Fibroblast of skin of right quadriceps (primary cell): ENCODE measurements around the gene EPOP.

Experiments used
- DNase-seq: peaks from one replicate; pipeline ENCODE4 v3.0.0-alpha.2; 2013

Gene EPOP

GRCh38 chr17:38705523-38705802 is 30.7 kb upstream of the EPOP start:
- no peak for DNase-seq

DNA sequence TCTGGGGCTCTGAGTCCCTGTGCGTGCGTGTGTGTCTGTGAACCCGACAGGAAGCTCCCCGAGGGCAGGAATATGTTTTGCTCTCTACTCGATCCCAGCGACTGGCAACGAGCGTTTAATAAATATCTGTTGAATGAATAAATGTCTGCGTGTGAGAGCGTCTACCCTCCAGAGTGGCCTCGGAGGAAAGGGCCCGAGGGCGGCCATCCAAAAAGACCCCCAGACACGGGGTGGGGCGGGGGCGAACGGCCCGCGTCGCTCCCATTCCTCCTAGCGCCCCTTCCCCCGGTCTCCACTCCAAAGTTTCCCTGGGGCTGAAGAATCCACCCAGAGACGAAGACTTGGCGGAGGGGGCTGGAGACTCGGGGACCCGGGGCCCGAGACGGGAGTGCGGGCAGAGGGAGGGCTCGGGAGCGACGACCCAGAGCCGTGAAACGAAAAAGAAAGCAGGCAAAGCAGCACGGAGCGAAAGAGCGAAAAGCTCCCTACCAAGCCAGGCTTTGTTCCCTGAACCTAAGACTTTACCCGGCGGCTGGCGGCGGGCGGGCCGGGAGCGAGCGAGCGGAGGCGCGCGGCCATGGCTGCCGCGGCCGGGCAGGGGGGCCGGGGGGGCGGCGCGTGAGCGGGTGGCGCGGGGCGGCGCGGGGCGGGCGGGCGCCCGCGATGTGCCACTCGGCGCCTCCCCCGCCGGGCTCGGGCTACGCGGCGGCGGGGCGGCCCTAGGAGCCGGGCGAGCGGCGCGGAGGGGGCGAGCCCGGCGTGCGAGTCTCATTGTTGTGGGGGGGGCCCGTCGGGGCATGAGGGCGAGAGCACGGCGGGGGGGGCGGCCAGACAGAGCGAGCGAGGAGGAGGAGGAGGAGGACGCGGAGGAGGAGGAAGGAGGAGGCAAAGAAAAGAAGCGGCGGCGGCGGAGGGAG is 30.1 kb upstream of the EPOP start, which contains the start of gene MLLT6:
Gene MLLT6 (plus strand): TSS at position 668 of the 917 bp plus-strand sequence. CDS start 360 bp downstream, outside the sequence.
- peak; percentile 78 for DNase-seq

DNA sequence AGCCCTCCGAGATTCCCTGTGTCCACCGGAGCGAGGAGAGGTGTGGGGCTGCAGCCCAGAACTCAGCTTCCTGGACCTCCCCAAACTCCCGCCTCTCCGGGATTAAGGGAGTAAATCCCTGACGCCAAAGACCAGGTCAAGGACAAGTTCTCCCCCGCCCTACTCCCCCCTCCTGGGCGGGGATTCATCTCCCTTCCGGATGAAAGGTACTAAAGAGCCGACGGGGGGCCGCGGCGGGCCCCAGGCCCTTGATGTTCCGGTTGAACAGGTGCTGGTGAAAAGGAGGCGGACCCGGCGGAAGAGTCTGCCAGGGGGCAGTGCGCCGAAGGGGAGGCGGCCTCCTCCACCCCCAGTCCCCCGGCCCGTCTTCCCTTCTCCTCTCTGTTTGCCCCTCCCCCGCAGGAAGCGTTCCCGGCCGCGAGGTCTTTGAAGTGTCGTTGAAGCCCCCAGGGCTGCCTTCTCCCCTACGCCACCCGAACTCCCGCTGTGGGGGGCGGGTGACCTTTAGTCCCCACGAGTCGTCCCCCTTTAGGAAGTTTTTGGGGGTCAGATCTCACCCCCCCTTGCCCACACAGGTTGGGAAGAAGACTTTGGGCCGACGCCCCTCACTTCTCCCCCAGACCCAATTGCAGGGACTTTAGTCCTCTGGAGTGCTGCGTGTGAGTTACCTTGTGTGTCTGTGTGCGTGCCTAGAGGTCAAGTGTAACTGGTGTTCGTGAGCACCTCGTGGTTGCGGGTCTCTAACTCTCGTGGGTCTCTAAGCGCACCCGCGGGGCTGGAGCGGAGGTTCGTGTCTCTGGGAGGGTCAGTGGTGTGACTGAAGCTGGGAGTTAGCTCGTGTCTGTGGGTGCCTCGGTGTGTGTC is 29.2 kb upstream of the EPOP start:
- DNase-seq, result no peak

GRCh38 chr17:38702916-38703741 is 28.4 kb upstream of the EPOP start:
- DNase-seq, result no peak

- DNase-seq, result peak; percentile 88
Observed at GRCh38 chr17:38702166-38702915, 27.6 kb upstream of the EPOP start.

- DNase-seq, result no peak
Observed at GRCh38 chr17:38701504-38702165, 26.9 kb upstream of the EPOP start.

DNA sequence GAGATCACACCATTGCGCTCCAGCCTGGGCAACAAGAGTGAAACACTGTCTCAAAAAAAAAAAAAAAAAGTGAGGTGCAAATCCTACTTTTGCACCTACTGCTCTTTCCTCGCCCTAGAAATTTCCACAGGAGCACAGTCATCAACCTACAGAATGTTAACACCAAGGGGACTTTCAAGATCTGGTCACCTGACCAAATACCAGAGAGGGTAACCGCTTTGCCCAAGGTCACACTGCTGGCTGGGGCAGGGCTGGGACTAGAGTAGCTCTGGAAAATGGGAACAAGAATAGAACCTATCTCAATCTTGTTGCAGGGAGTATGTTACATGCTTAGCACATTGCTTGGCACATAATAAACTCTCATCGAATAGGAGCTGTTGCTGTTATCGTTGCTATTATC is 24.0 kb upstream of the EPOP start:
- DNase-seq, result no peak

GRCh38 chr17:38697061-38697820 is 22.5 kb upstream of the EPOP start:
- DNase-seq, result no peak

DNA sequence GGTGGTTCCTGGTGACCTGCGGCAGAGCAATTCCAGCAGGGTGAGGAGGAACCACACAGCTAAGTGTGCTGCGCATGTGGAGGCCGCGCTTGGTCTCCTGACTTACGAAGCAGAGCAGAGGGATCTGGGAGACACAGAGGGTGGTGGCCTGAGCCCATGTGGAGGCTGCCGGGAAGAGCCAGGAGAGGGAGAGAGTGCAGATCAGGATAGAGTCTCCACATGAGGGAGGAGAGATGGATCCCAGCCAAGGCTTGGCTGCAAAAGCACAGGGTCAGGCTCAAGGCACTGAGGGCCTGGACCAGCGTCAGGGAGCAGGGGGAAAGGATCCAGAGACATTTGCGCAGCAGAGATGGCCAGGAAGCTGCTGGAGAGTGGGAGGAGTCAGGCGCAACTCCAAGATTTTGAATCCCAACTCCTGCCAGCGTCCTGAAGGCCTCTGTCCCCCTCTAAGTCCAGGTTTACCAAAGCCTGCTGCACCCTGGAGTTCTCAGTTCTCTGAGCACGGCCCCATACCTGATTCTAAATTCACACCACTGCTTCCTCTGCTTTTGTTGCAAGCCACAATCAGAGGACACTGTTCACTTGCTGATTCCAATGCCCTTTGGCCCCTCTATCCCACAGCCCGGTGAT is 19.1 kb upstream of the EPOP start:
- DNase-seq, result peak; percentile 34

- DNase-seq, result no peak
Observed at GRCh38 chr17:38691154-38691553, 16.4 kb upstream of the EPOP start.

- DNase-seq, result no peak
Observed at GRCh38 chr17:38690386-38690785, 15.6 kb upstream of the EPOP start.

DNA sequence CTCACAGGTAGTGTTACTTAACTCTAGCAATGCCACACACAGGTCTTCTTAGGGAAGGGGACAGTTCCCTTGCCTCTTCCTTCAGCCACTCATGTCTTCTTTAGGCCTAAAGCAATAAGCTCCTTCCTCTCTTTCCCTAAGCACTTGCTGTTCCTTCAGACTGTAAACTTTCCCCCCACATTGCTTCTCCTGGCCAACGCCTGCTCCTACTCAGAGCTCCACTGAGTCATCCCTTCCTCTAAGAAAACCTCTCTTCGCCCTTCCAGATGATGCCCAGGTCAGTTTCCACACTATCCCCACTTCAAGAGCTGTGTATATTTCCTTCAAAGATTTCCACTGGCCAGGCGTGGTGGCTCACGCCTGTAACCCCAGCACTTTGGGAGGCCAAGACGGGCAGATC is 12.5 kb upstream of the EPOP start:
- DNase-seq, result no peak

DNA sequence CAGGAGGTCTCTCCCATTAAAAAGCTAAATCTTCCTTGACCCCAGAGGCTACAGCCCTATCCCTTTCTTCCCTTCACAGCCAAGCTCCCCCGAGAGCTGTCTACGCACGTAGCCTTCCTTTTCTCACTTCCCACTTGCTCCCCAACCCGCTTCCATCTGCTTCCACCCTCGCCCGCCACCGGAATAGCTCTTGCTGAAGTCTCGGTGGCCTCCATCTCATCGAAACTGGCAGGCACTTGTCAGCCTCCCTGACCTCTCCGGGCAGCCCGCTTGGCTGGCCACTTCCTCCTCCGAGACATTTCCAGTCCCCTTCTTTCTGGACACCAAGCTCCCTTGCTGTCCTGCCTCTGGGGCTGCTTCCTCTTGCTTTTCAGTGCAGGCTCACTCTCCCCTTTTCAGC is 10.7 kb upstream of the EPOP start:
- no peak for DNase-seq

DNA sequence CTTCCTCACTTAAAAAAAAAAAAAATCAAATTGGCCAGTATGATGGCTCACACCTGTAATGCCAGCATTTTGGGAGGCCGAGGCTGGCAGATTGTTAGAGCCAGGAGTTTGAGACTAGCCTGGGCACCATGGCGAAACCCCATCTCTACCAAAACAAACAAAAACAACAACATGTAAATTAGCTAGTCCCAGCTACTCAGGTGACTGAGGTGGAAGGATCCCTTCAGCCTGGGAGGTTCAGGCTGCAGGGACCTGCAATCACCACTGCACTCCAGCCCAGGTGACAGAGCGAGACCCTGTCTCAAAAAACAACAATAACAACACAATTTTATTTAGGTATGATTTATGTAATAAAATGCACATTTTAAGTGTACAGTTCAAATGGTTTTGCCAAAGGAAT is 6.3 kb upstream of the EPOP start:
- no peak for DNase-seq

- no peak for DNase-seq
Observed at GRCh38 chr17:38677819-38678218, 3.1 kb upstream of the EPOP start.

DNA sequence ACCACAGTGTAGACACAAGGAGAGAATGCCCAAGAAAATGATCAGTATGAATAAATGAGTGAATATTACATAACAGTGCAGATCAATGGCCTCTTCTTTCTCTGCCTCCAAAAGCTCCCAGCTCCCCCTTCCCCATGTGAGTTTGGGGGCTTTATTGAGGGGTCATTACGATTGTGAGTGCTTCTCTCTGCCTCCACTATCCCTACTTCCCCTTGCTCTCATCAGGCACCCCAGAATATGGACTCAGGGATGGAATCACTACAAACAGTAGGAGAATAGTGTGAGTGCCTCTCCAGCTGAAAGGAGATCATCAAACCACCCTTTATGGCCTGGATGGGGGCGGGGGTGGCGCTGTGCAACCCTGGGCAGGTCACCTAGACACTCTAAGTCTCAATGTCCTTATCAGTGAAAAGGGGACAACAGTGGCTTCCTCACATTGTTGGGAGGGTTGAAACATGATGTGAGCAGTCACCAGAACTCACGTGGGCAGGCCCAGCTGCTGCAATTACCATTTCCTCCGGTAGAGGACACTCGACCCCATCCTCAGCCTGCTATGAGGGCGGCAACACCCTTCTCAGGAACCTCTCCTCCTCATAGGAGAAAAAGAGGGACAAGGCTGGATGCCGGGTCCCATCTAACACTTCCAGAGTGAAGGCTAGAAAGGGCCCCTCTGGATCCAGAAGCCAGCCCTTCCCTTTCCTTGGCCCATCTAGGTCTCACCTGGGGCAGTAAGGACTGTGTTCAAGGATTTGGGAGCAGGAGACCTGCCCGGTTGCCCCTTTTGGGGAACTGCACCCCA is 2.1 kb upstream of the EPOP start:
- peak; percentile 76 for DNase-seq

DNA sequence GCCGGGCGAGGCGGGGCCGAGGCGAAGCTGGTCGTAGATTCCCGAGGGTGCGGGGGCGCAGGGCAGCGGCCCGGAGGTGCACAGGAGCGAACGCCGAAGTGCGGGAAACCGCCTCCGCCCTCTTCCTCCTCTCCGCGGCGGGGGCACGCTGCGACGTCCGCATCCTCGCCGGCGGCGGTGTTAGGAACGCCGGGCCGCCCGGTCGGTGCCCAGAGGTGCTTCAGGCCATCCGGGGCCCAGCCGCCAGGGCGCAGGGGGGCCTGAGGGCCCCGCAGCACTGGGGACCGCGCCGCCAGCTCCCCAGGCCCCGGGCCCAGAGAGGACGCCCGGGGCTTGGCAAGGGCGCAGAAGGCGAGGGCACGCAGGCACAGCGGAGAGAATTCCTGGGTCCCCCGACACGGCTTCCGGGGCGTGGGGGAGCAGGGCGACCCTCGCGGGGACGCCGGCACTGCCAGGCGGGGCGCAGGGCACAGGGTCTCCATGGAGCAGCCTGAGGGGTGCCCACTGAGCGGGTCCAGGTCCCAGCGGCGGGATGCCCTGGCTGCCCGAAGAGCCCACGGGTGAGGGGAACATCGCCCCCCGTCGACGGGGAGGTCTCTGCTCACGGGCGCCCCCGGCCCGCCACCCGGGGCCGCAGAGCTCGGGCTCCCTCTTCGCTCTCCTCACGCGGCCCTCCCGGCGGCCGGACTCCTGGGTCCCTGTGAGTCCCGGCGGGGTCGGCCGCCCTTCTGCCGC is 576 bp downstream of the EPOP start:
- DNase-seq, result no peak

DNA sequence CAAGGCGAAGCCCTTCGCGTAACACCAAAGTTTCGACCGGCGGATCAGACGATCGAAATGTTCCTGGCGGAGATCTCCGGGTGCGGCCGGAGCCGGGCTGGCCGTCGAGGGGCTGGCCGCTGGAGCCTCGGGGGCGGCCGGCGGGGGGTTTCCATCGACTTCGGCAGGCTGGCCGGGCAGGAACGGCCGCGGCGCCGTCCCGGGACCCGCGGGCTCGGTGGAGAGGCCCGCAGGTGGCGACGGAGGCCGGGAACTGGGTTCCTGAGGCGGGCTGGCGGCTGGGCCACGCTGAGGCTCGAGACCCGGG is 1.1 kb downstream of the EPOP start:
- no peak for DNase-seq
